Upper lobe of left lung (tissue), 6 donors: ENCODE results near the gene FMR1. TPM values are rescaled to one million over a fixed set of nuclear protein-coding genes. Genes with fewer than 3 reads are reported as not detected.

Experiments used
- ATAC-seq, 2 donors: fragments of 200-7000 bp; cut with Tn5 transposase; one replicate each; pipeline ENCODE4 v1.9.1; 2022; ENCODE audit warnings: mild to moderate bottlenecking in 2 of 2, moderate library complexity in 2 of 2; ENCODE audit not compliant: low FRiP score in 2 of 2
- DNase-seq, 2 donors: peaks; one replicate each; pipeline ENCODE4 v3.0.0-alpha.2; 2019 to 2020
- H3K27ac ChIP-seq, 4 donors: fragments of 200-600 bp; sonication (generic); one replicate each; pipeline ENCODE4 v1.5.1; 2016 to 2019
- H3K27me3 ChIP-seq, 4 donors: fragments of 200-600 bp; sonication (generic); one replicate each; pipeline ENCODE4 v1.5.1; 2017 to 2019
- H3K36me3 ChIP-seq, 4 donors: fragments of 200-600 bp; sonication (generic); one replicate each; pipeline ENCODE4 v1.5.1; 2016 to 2019
- H3K4me1 ChIP-seq, 4 donors: fragments of 200-600 bp; sonication (generic); one replicate each; pipeline ENCODE4 v1.5.1; 2018 to 2019
- H3K4me3 ChIP-seq, 4 donors: fragments of 200-600 bp; sonication (generic); one replicate each; pipeline ENCODE4 v1.5.1; 2017 to 2019; ENCODE audit warnings: mild to moderate bottlenecking in 2 of 4, moderate library complexity in 1 of 4
- H3K9me3 ChIP-seq, 4 donors: fragments of 200-600 bp; sonication (generic); one replicate each; pipeline ENCODE4 v1.5.1; 2018 to 2019
- CTCF ChIP-seq, 6 experiments: fragments of 450-650 bp in 4 of 6; fragments of 200-600 bp in 2 of 6; sonication (generic) in 2 of 6; IDR thresholded peaks; one replicate each; pipeline ENCODE4 v1.5.1; 2016 to 2019; ENCODE audit warnings: antibody characterized with exemption in 6 of 6
- EP300 ChIP-seq, 4 donors: sonication (generic); formaldehyde crosslinking; IDR thresholded peaks; one replicate each; pipeline ENCODE4 v1.5.1; 2017; ENCODE audit warnings: antibody characterized with exemption in 4 of 4, control low read depth in 2 of 4
- POLR2A ChIP-seq, 4 donors: fragments of 450-650 bp; IDR thresholded peaks; one replicate each; pipeline ENCODE4 v1.5.1; 2016 to 2017; ENCODE audit warnings: antibody characterized with exemption in 4 of 4, mild to moderate bottlenecking in 2 of 4
- POLR2AphosphoS5 ChIP-seq, 2 donors: sonication (generic); formaldehyde crosslinking; IDR thresholded peaks; one replicate each; pipeline ENCODE4 v1.5.1; 2017; ENCODE audit warnings: antibody characterized with exemption in 2 of 2
- WGBS, 2 donors: methylation state at CpG; one replicate each; pipeline ENCODE4 v1.1.5; 2017 to 2018; 5-methylcytosine and 5-hydroxymethylcytosine counted together
- total RNA-seq, 6 donors: library from RNA; depleted of rRNA in 4 of 6; stranded (reverse); fragments of >200 nt in 4 of 6; gene quantifications; one replicate each; pipeline versions ENCODE4 v1.1.0 to v1.2.1, GENCODE V29; 2016 to 2021
- donor health status: DM: no; HTN: no; CAD: no; lungs with moderate emphysema.
- donor health status: DM: no; HTN: yes; CAD: no; lungs with severe emphysema.

FMR1 gene
- total RNA-seq, 6 donors from 2014 or later = 29.2 to 76.4 (median 39.7) TPM

GRCh38 chrX:147923605-147924004, 11.9 kb downstream of the FMR1 start:
- no peak for TF ChIP-seq POLR2AphosphoS5 (IDR thresholded peaks at IDR 0.05)
- TF ChIP-seq CTCF (IDR thresholded peaks at IDR 0.05) = no peak
- TF ChIP-seq EP300 (IDR thresholded peaks at IDR 0.05) = no peak
- no peak for TF ChIP-seq POLR2A (IDR thresholded peaks at IDR 0.05)
- no peaks in the 10 kb centered on the region for H3K36me3 ChIP-seq
- DNase-seq (no peak), ATAC-seq (no peak)
- 24 to 57% methylated on average over 1 of the region's 1 CpG for WGBS, 2 donors
- no peaks in the 10 kb centered on the region for H3K27me3 ChIP-seq
- H3K4me3 ChIP-seq = no peak overlapping the region
- no peaks in the 10 kb centered on the region for H3K9me3 ChIP-seq
- H3K4me1 ChIP-seq = no peaks in the 10 kb centered on the region
- no peak overlapping the region for H3K27ac ChIP-seq

- DNase-seq (no peak), ATAC-seq (no peak)
- H3K36me3 ChIP-seq = peaks cover 0 to 3% (median 0%) of the 10 kb centered on the region in 4 donors
- TF ChIP-seq EP300 (IDR thresholded peaks at IDR 0.05) (no peak), POLR2AphosphoS5 (IDR thresholded peaks at IDR 0.05) (no peak), POLR2A (IDR thresholded peaks at IDR 0.05) (no peak), CTCF (IDR thresholded peaks at IDR 0.05) (no peak)
- WGBS, 2 donors = 78 to 97% methylated on average over 4 of the region's 4 CpGs
- no peaks in the 10 kb centered on the region for H3K27me3 ChIP-seq
- H3K4me3 ChIP-seq = no peak overlapping the region
- H3K27ac ChIP-seq = no peak overlapping the region
- no peaks in the 10 kb centered on the region for H3K9me3 ChIP-seq
- no peaks in the 10 kb centered on the region for H3K4me1 ChIP-seq
Observed at GRCh38 chrX:147927256-147927655, 15.5 kb downstream of the FMR1 start.

GRCh38 chrX:147933815-147934214, 22.1 kb downstream of the FMR1 start:
- Histone ChIP-seq H3K4me3 (no peak overlapping the region), H3K27me3 (no peaks in the 10 kb centered on the region), H3K9me3 (no peaks in the 10 kb centered on the region), H3K4me1 (no peaks in the 10 kb centered on the region), H3K27ac (no peak overlapping the region), H3K36me3 (peaks cover 0 to 27% (median 0%) of the 10 kb centered on the region in 4 donors)
- no peak for DNase-seq
- ATAC-seq = no peak
- TF ChIP-seq POLR2A (IDR thresholded peaks at IDR 0.05) = no peak
- no peak for TF ChIP-seq POLR2AphosphoS5 (IDR thresholded peaks at IDR 0.05)
- TF ChIP-seq CTCF (IDR thresholded peaks at IDR 0.05) = no peak
- no peak for TF ChIP-seq EP300 (IDR thresholded peaks at IDR 0.05)
- 76 to 83% methylated on average over 1 of the region's 1 CpG for WGBS, 2 donors

- H3K4me1 ChIP-seq = no peaks in the 10 kb centered on the region
- H3K27me3 ChIP-seq = no peaks in the 10 kb centered on the region
- H3K27ac ChIP-seq = no peak overlapping the region
- ATAC-seq (no peak), DNase-seq (no peak)
- H3K9me3 ChIP-seq = no peaks in the 10 kb centered on the region
- TF ChIP-seq POLR2AphosphoS5 (IDR thresholded peaks at IDR 0.05) (no peak), EP300 (IDR thresholded peaks at IDR 0.05) (no peak), POLR2A (IDR thresholded peaks at IDR 0.05) (no peak), CTCF (IDR thresholded peaks at IDR 0.05) (no peak)
- H3K4me3 ChIP-seq = no peak overlapping the region
- peaks cover 0 to 31% (median 0%) of the 10 kb centered on the region in 4 donors for H3K36me3 ChIP-seq
- 66 to 90% methylated on average over 3 of the region's 3 CpGs for WGBS, 2 donors
Observed at GRCh38 chrX:147935156-147935758, 23.5 kb downstream of the FMR1 start.

GRCh38 chrX:147945286-147945685, 33.6 kb downstream of the FMR1 start:
- no peak for DNase-seq
- no peak for TF ChIP-seq POLR2AphosphoS5 (IDR thresholded peaks at IDR 0.05)
- TF ChIP-seq CTCF (IDR thresholded peaks at IDR 0.05) = no peak
- TF ChIP-seq POLR2A (IDR thresholded peaks at IDR 0.05) = no peak
- TF ChIP-seq EP300 (IDR thresholded peaks at IDR 0.05) = no peak
- ATAC-seq = no peak
- H3K36me3 ChIP-seq = peaks cover 0 to 68% (median 19%) of the 10 kb centered on the region in 4 donors
- no peaks in the 10 kb centered on the region for H3K4me1 ChIP-seq
- no peaks in the 10 kb centered on the region for H3K27me3 ChIP-seq
- H3K4me3 ChIP-seq = no peak overlapping the region
- H3K27ac ChIP-seq = no peak overlapping the region
- 95 to 99% methylated on average over 5 of the region's 5 CpGs for WGBS, 2 donors
- no peaks in the 10 kb centered on the region for H3K9me3 ChIP-seq
